Karpas-422 (cell line): Measurements from ENCODE around the gene TTL. TPM values are rescaled to one million over a fixed set of nuclear protein-coding genes. Genes with fewer than 3 reads are reported as not detected.
A peak's percentile ranks its signal among the peaks of the same experiment; 100 is the strongest.
"Not testable (repeated sequence)": the region's sequence is repeated elsewhere in the genome, so short reads cannot be mapped to it uniquely, and the experiment has no call there.

Source experiments
- DNase-seq: peaks from one replicate; pipeline ENCODE4 v3.0.0-alpha.2; 2015
- H2AFZ ChIP-seq: fragments of 200-600 bp; sonication (generic); 2 replicates; pipeline ENCODE4 v1.6.1; 2014; ENCODE audit warnings: antibody characterized with exemption, low read length, mixed read lengths
- H3K27ac ChIP-seq: fragments of 200-600 bp; sonication (generic); 2 replicates; pipeline ENCODE4 v1.5.1; 2014; ENCODE audit warnings: mild to moderate bottlenecking, low read length, moderate library complexity
- H3K27me3 ChIP-seq: fragments of 200-600 bp; sonication (generic); 2 replicates; pipeline ENCODE4 v1.6.1; 2014; ENCODE audit warnings: low read length, mixed read lengths
- H3K36me3 ChIP-seq: fragments of 200-600 bp; sonication (generic); 2 replicates; pipeline ENCODE4 v1.6.1; 2014; ENCODE audit warnings: low read length, mixed read lengths; ENCODE audit not compliant: insufficient read depth
- H3K4me1 ChIP-seq: fragments of 200-600 bp; sonication (generic); 2 replicates; pipeline ENCODE4 v1.6.1; 2014; ENCODE audit warnings: mild to moderate bottlenecking, low read length, mixed read lengths
- H3K4me2 ChIP-seq: fragments of 200-600 bp; sonication (generic); 2 replicates; pipeline ENCODE4 v1.6.1; 2014; ENCODE audit warnings: low read length, low read depth, mild to moderate bottlenecking; ENCODE audit not compliant: poor library complexity, severe bottlenecking
- H3K4me3 ChIP-seq: fragments of 200-600 bp; sonication (generic); 2 replicates; pipeline ENCODE4 v1.5.1; 2014; ENCODE audit warnings: mild to moderate bottlenecking, antibody characterized with exemption, low read length, mixed read lengths
- H3K79me2 ChIP-seq: fragments of 200-600 bp; sonication (generic); 2 replicates; pipeline ENCODE4 v1.6.1; 2014; ENCODE audit warnings: mild to moderate bottlenecking, low read length, mixed read lengths
- H3K9ac ChIP-seq: fragments of 200-600 bp; sonication (generic); 2 replicates; pipeline ENCODE4 v1.6.0; 2014; ENCODE audit warnings: low read length
- H3K9me2 ChIP-seq: fragments of 200-600 bp; sonication (generic), shearing (Covaris generic); replicated peaks from 2 replicates; pipeline ENCODE4 v1.6.0; 2014; ENCODE audit warnings: mild to moderate bottlenecking, low read length, moderate library complexity; ENCODE audit not compliant: insufficient read depth
- H3K9me3 ChIP-seq: fragments of 300-700, 200-600 bp; sonication (generic); 2 replicates; pipeline ENCODE4 v1.6.1; 2014; ENCODE audit warnings: low read length, mixed read lengths
- H4K20me1 ChIP-seq: fragments of 200-600 bp; sonication (generic); 2 replicates; pipeline ENCODE4 v1.6.1; 2014; ENCODE audit warnings: mild to moderate bottlenecking, antibody characterized with exemption, low read length, low read depth; ENCODE audit not compliant: insufficient read depth
- total RNA-seq: library from RNA; depleted of rRNA; stranded (reverse); fragments of >200 nt; shearing (Covaris generic); gene quantifications from 2 replicates; pipeline ENCODE4 v1.2.3, GENCODE V29; 2014; ENCODE audit warnings: low replicate concordance; rRNA removed

Gene TTL
- 26.1 and 30.5 TPM in 2 replicates for total RNA-seq

DNA sequence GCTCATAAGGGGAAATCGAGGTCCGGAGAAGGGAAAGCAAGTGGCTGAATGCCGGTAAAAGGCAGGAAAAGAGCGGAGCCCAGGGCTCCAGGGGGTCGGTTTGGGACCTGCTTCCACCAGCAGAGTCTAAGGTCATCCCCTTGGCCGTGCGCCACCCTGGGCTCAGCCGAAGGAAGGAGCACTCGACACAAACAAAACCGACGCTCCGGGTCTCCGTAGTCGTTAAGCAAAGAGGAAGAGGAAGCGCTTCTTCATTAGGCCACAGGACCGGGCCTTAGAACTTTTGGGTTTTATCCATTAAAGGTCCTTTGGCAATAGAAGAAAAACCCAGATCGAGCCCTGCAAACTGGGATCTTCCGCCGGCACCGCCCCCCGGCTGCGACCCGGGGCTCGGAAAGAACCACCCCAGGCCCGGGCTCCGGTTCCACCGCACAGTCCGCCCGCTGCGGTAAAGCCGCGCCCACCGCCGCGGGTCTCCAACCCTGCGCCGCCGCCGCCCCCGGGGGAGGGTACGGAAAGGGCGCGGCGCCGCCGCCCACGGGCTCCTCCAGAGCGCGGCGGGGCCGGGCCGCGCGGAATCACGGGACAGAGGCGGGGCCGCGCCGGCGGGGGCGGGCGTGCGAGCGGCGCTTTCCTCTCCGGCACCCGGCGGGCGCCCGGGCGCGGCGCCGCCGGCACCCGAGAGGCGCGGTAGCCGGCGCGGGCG, at the start of gene TTL:
TSS of gene TTL (plus strand) at position 629 of the 706 bp plus-strand sequence. CDS start 189 bp downstream, outside the sequence.
- peak within 1 kb of the TSS; percentile 97 for H3K9ac ChIP-seq
- DNase-seq, result peak; percentile 88
- peak within 1 kb of the TSS; percentile 76 for H3K27ac ChIP-seq
- H3K36me3 ChIP-seq, result peaks cover 22% of the 10 kb centered on the region
- H3K27me3 ChIP-seq, result no peaks in the 10 kb centered on the region
- no peaks in the 10 kb centered on the region for H4K20me1 ChIP-seq
- peak within 1 kb of the TSS; percentile 95 for H3K4me2 ChIP-seq
- no peaks in the 10 kb centered on the region for H3K9me2 ChIP-seq
- H3K79me2 ChIP-seq, result peaks cover 46% of the 10 kb centered on the region
- H2AFZ ChIP-seq, result peak within 1 kb of the TSS; percentile 90
- peaks cover 19% of the 10 kb centered on the region for H3K4me1 ChIP-seq
- no peaks in the 10 kb centered on the region for H3K9me3 ChIP-seq
- peak within 1 kb of the TSS; percentile 99 for H3K4me3 ChIP-seq

DNA sequence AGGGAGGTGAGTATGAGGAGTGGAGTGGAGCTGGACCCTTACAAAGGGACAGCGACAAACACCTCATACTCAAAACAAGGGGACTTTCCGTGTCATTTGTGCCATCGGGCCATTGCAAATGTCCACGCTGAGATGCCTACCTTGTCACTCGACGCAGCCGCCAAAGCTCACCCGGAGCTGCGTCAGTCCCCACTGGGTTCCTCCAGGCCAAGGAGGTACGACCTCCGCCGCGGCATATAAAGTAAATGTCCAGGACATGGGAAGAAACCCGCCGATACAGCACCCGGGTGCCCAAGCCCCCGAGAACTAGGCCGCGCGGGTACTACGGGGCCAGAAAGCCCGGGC, 49.6 kb upstream of the TTL start:
- not testable (repeated sequence) for H3K4me1 ChIP-seq, H3K9ac ChIP-seq, H3K27ac ChIP-seq, H3K4me2 ChIP-seq, DNase-seq, H2AFZ ChIP-seq, H4K20me1 ChIP-seq, H3K27me3 ChIP-seq, H3K4me3 ChIP-seq, H3K79me2 ChIP-seq, H3K36me3 ChIP-seq, H3K9me3 ChIP-seq, H3K9me2 ChIP-seq

DNA sequence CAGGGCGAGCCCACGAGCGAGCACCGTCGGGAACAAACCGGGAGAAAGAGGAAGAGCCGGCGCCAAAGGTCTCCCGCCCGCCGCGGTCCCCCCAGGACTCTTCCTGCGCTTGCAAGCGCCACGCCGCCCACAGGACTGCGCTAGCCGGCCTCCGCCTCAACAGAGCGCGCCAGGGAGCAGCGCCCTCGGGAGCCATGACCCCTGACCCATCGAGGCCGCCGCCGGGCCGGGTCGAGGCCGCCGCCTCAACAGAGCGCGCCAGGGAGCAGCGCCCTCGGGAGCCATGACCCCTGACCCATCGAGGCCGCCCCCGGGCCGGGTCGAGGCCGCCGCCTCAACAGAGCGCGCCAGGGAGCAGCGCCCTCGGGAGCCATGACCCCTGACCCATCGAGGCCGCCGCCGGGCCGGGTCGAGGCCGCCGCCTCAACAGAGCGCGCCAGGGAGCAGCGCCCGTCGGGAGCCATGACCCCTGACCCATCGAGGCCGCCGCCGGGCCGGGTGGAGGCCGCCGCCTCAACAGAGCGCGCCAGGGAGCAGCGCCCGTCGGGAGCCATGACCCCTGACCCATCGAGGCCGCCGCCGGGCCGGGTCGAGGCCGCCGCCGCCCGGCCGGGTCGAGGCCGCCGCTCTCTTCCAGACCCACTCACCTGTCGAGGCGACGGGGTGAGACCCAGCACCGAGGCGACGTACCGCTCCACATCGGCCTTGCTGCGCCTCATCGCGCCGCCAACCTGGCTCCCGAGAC, 49.0 kb upstream of the TTL start:
- H3K27ac ChIP-seq, DNase-seq, H3K4me1 ChIP-seq, H3K9ac ChIP-seq, H4K20me1 ChIP-seq, H3K9me3 ChIP-seq, H2AFZ ChIP-seq, H3K9me2 ChIP-seq, H3K4me3 ChIP-seq, H3K4me2 ChIP-seq, H3K27me3 ChIP-seq, H3K79me2 ChIP-seq, H3K36me3 ChIP-seq: not testable (repeated sequence)

DNA sequence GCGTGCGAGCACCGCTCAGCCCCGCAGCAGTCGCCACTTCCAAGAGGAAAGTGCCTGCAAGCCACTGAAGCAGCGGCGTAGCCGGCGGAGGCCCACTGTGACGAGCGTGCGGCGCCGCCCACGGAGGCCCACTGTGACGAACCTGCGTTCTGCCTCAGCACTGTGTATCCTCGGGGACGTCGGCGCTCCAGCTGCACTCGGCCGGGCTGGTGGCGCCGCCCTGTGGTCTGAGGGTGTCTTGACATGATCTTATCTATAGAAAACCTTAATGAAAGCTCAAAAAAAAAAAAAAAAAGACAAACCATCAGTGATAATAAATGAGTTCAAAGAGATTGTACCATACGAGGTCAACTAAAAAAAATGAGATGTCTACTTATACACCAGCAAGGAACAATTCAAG, 48.5 kb upstream of the TTL start, which contains the start of gene RGPD8:
TSS of gene RGPD8 (minus strand) at position 166 of the 400 bp plus-strand sequence. CDS start 192 bp downstream, outside the sequence.
- H3K4me3 ChIP-seq, H3K27ac ChIP-seq, H3K4me2 ChIP-seq, H2AFZ ChIP-seq, H3K9ac ChIP-seq, H3K9me2 ChIP-seq, H3K4me1 ChIP-seq, H4K20me1 ChIP-seq, H3K36me3 ChIP-seq, H3K27me3 ChIP-seq, H3K9me3 ChIP-seq, H3K79me2 ChIP-seq: not testable (repeated sequence)
- peak; percentile 80 for DNase-seq

DNA sequence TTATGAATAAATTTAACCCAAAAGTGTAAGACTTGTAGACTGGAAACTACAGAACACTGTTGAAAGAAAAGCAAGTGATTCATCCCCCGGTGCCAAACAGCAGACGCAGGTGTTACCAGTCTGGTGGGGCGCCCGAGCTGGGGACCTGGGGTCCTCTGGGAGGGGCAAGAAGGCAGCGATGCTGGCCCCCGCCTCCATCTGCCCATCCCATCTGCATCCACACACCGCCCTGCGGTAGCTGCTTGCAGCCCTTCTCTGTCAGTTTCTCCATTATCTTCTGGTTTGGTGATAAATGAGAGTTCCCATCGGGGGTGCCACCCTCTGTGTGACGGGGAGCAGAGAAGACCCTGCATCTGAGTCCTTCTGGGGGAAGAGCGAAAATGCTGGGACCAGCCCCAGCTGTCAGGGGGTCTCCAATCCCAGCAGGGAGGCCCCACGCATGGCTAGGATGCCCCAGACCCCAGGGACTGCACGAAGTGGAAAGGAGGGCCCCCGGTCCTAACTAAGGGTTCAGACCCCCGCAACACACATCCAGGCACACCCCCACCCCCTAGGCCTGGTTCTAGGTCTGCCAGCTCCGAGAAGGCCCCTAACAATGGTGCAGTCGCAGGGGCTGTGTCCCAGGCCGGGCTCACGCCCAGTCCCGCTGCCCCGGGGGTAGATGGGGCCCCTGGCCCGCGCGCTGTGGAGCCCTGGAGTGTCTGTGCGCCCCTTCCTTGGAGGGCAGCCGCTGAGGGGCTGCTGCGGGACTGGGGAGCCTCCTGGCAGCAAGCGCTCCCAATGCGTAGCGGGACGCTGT, 47.8 kb upstream of the TTL start:
- Histone ChIP-seq H3K4me1 (no peaks in the 10 kb centered on the region), H3K27ac (no peak overlapping the region), H3K4me2 (no peak overlapping the region), H4K20me1 (no peaks in the 10 kb centered on the region), H3K9me3 (no peaks in the 10 kb centered on the region), H3K79me2 (no peaks in the 10 kb centered on the region), H3K36me3 (no peaks in the 10 kb centered on the region), H3K9ac (no peak overlapping the region), H3K9me2 (no peaks in the 10 kb centered on the region), H2AFZ (no peak overlapping the region), H3K4me3 (no peak overlapping the region), H3K27me3 (no peaks in the 10 kb centered on the region)
- DNase-seq, result no peak

DNA sequence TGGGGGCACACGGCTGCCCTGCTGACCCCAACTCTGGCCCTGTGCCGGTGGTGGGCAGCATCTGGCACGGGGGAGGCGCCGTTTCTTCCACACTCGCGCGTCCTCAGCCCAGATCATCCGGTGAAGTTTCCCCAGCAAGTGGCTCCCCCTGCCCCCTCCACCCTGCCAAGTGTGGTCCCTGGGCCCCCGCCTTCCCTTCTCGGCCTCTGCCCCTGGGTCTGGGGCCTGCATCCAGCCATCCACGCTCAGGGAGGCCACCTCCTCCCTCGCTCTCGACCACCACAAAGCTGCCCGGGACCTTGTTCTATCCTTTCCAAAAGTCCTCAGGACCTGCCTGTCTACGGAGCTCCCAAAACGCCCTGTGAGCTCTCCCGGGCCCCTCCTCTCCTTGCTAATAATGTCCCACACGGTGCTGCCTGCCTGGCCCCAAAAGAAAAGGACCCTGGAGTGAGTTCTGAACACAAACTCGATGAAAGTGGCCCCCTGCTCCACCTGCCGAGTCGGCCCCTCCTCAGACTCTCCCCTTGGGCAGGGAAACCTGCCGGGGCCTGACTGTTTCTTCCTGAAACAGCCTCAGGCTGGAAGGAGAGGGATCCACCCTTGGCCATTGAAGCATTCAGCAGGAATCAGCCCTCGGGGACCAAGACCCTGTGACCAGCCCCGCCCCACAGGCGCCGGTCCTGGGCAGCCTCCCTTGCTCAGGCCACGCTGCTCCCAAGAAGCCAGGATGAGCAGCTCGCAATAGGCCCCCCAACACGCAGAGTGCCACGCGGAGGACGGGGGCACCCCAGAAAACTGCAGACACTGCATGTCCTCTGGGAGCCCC, 46.9 kb upstream of the TTL start:
- not testable (repeated sequence) for H3K9me2 ChIP-seq, H3K4me1 ChIP-seq, H2AFZ ChIP-seq, H3K4me3 ChIP-seq, H4K20me1 ChIP-seq, H3K36me3 ChIP-seq, H3K4me2 ChIP-seq, H3K9me3 ChIP-seq, H3K27ac ChIP-seq, DNase-seq, H3K27me3 ChIP-seq, H3K79me2 ChIP-seq, H3K9ac ChIP-seq

DNA sequence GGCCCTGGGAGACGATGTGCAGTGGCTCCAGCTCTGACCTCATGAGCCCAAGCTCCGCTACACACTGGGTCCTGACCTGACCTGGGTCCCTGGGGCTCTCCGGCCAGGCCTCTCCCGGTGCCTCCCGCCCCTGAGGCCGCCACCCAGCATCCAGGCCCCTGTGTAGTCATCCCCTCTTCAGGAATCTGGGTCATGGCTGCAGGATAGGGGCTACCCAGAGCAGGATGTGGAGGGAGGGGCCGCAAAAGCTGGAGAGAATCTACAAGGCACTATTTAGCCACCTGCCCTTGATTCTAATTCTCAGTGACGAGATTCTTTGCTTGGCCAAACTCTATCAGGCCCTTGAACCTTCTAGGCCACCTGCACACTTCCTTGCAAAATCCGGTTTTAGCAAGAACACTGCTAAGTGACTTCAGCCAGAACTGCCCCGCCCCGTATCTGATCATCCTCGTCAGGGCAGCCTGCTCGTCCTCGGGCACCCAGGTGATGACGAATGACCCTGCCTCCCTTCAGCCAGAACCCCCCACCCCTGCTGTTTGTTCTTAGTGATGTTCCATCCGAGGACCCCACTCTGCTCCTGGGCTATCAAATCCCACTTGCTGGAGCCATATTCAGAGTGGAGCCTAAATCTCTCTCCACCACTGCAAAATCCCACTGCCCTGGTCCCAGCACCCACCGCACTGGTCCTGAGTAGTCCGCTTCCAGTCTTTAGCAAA, 46.1 kb upstream of the TTL start:
- not testable (repeated sequence) for H3K9me2 ChIP-seq, H3K4me2 ChIP-seq, H3K9me3 ChIP-seq, H3K36me3 ChIP-seq, H3K27me3 ChIP-seq, H3K4me1 ChIP-seq, H3K79me2 ChIP-seq, H3K4me3 ChIP-seq, H3K27ac ChIP-seq, H3K9ac ChIP-seq, H4K20me1 ChIP-seq, H2AFZ ChIP-seq, DNase-seq
